Liver (tissue), 9 donors: ENCODE measurements around the gene FCN3. TPM values are rescaled to one million over a fixed set of nuclear protein-coding genes. Genes with fewer than 3 reads are reported as not detected.

Source experiments
- DNase-seq: peaks from one replicate; pipeline ENCODE4 v3.0.0-alpha.2; 2017; ENCODE audit warnings: low spot score
- H3K27ac ChIP-seq, 2 donors: one replicate each; pipeline ENCODE4 v1.7.0; 2013; ENCODE audit warnings: inconsistent platforms in 2 of 2, low read length in 2 of 2, control low read depth in 1 of 2, low read depth in 1 of 2, mild to moderate bottlenecking in 1 of 2
- H3K27me3 ChIP-seq, 4 donors: one replicate each; pipeline versions ENCODE4 v1.6.1 to v1.7.0; 2013; ENCODE audit warnings: low read length in 3 of 4, inconsistent platforms in 1 of 4, mild to moderate bottlenecking in 1 of 4, moderate library complexity in 1 of 4; ENCODE audit not compliant: control insufficient read depth in 4 of 4, insufficient read depth in 4 of 4
- H3K36me3 ChIP-seq, 4 donors: one replicate each; pipeline versions ENCODE4 v1.6.1 to v1.7.0; 2013; ENCODE audit warnings: low read length in 3 of 4, mild to moderate bottlenecking in 3 of 4, low read depth in 1 of 4, moderate library complexity in 1 of 4; ENCODE audit not compliant: control insufficient read depth in 4 of 4, insufficient read depth in 3 of 4
- H3K4me1 ChIP-seq, 4 donors: one replicate each; pipeline versions ENCODE4 v1.6.1 to v1.7.0; 2013; ENCODE audit warnings: low read length in 3 of 4, mild to moderate bottlenecking in 3 of 4, moderate library complexity in 1 of 4; ENCODE audit not compliant: control insufficient read depth in 4 of 4, insufficient read depth in 4 of 4
- H3K4me3 ChIP-seq, 3 donors: one replicate each; pipeline versions ENCODE4 v1.6.1 to v1.7.0; 2013; ENCODE audit warnings: low read length in 3 of 3, control low read depth in 1 of 3, low read depth in 1 of 3, mild to moderate bottlenecking in 1 of 3
- H3K9ac ChIP-seq, 2 donors: one replicate each; pipeline ENCODE4 v1.7.0; 2013; ENCODE audit warnings: low read length in 2 of 2, mild to moderate bottlenecking in 2 of 2, moderate library complexity in 2 of 2, control low read depth in 1 of 2, low read depth in 1 of 2
- H3K9me3 ChIP-seq, 4 donors: one replicate each; pipeline versions ENCODE4 v1.6.1 to v1.7.0; 2013; ENCODE audit warnings: low read length in 3 of 4; ENCODE audit not compliant: control insufficient read depth in 4 of 4
- EGR1 ChIP-seq, 2 donors: IDR thresholded peaks; 2 replicates each; pipeline ENCODE4 v1.6.1; 2016 to 2018; ENCODE audit warnings: antibody characterized with exemption in 2 of 2, low read depth in 2 of 2
- FOXA1 ChIP-seq: IDR thresholded peaks from 2 replicates; pipeline ENCODE4 v1.6.1; 2016; ENCODE audit warnings: antibody characterized with exemption
- FOXA2 ChIP-seq: IDR thresholded peaks from 2 replicates; pipeline ENCODE4 v1.6.1; 2016; ENCODE audit warnings: antibody characterized with exemption
- HNF4A ChIP-seq, 2 donors: conservative IDR thresholded peaks; 2 replicates each; pipeline ENCODE4 v1.6.1; 2016; ENCODE audit warnings: antibody characterized with exemption in 2 of 2, mild to moderate bottlenecking in 2 of 2
- HNF4G ChIP-seq: IDR thresholded peaks from 2 replicates; pipeline ENCODE4 v1.6.1; 2016; ENCODE audit warnings: antibody characterized with exemption
- JUND ChIP-seq, 2 donors: IDR thresholded peaks; 2 replicates each; pipeline ENCODE4 v1.6.1; 2016; ENCODE audit warnings: antibody characterized with exemption in 2 of 2
- NR2F2 ChIP-seq: IDR thresholded peaks from 2 replicates; pipeline ENCODE4 v1.6.1; 2016; ENCODE audit warnings: antibody characterized with exemption
- RAD21 ChIP-seq, 2 donors: IDR thresholded peaks; 2 replicates each; pipeline ENCODE4 v1.6.1; 2016; ENCODE audit warnings: antibody characterized with exemption in 2 of 2, mild to moderate bottlenecking in 2 of 2
- RXRA ChIP-seq, 2 donors: IDR thresholded peaks; 2 replicates each; pipeline ENCODE4 v1.6.1; 2017 to 2018; ENCODE audit warnings: antibody characterized with exemption in 2 of 2, mild to moderate bottlenecking in 1 of 2
- SP1 ChIP-seq: IDR thresholded peaks from 2 replicates; pipeline ENCODE4 v1.6.1; 2018; ENCODE audit warnings: antibody characterized with exemption, mild to moderate bottlenecking
- TAF1 ChIP-seq: conservative IDR thresholded peaks from 2 replicates; pipeline ENCODE4 v1.6.1; 2016; ENCODE audit warnings: antibody characterized with exemption, mild to moderate bottlenecking
- YY1 ChIP-seq: IDR thresholded peaks from 2 replicates; pipeline ENCODE4 v1.6.1; 2016; ENCODE audit warnings: antibody characterized with exemption, mild to moderate bottlenecking
- WGBS: extraction: QIAGEN DNeasy Blood & Tissue Kit; methylation state at CpG from one replicate; pipeline ENCODE4 v1.1.7; 2013; 5-methylcytosine and 5-hydroxymethylcytosine counted together
- polyA plus RNA-seq, 2 donors: library from polyadenylated mRNA; stranded (reverse) in 1 of 2; unstranded in 1 of 2; fragments of 200-250 nt in 1 of 2; fragments of >200 nt in 1 of 2; fragmentation: Nextera tagmentation in 1 of 2; extraction: Ambion mirVana in 1 of 2; gene quantifications; one replicate each; pipeline versions ENCODE4 v1.2.1 to v1.2.3, GENCODE V29; 2013 to 2015
- total RNA-seq, 2 donors: library from RNA; depleted of rRNA; stranded (reverse); fragments of >200 nt; gene quantifications; one replicate each; pipeline ENCODE4 v1.2.3, GENCODE V29; 2014
- TF ChIP-seq, protein P1 (sequence below): fragments of 150-350 bp; IDR thresholded peaks from 2 replicates; pipeline ENCODE4 v1.5.1; 2017; ENCODE audit warnings: improper control_type of control experiment, low read depth, low read length; ENCODE audit not compliant: missing input control
- TF ChIP-seq, protein P2 (sequence below): IDR thresholded peaks from 2 replicates; pipeline ENCODE4 v1.6.1; 2016; ENCODE audit warnings: antibody characterized with exemption
- TF ChIP-seq, protein P3 (sequence below): IDR thresholded peaks from 2 replicates; pipeline ENCODE4 v1.6.1; 2016; ENCODE audit warnings: antibody characterized with exemption, mild to moderate bottlenecking
- TF ChIP-seq, protein P4 (sequence below): IDR thresholded peaks from 2 replicates; pipeline ENCODE4 v1.6.1; 2016; ENCODE audit warnings: antibody characterized with exemption
- TF ChIP-seq, protein P5 (sequence below): IDR thresholded peaks from 2 replicates; pipeline ENCODE4 v1.6.1; 2016; ENCODE audit warnings: antibody characterized with exemption
- donor health status: healthy.
- donor health status: healthy.
- donor health status: healthy.
- donor health status: healthy.
- donor health status: healthy.

The FCN3 gene
- total and polyA plus RNA-seq, 4 donors: 87.3 to 310 (median 137) TPM

DNA sequence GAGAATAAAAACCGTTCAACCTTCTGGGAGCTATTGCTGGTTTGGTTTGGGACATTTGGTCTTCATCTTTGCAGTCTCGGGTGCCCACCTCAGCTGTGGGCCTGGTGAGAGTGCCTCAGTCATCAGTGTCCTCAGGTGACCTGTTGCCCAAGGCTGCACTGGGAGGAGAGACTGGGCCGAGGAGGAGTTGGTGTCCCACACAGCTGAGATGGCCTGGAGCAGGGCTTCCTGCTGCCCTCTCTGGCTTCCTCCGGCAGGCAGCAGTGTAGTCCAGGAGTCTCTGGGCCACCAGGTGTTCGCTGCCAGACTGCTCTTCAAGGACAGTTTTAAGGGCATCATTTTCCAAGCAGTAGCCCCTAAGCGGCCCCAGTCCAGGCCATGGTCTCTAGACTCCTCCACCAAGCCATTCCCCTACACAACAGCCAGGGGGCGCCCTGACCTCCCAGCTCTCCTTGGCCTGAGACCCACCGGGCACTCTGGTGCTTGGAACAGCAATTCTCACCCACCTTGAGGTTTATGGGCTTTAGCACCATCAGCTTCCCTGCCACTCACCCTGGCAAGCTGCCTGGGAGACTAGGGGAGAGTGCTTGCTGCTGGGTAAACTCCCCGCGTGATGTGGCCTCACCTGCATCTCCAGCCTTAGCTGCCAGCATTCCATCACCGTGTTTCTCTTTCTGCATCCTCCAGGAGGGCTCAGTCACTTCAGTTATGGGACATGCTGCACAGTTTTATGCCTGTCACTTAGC lies 41.9 kb downstream of the FCN3 start:
- WGBS: 75% methylated on average over 11 of the region's 11 CpGs
- TF ChIP-seq, protein P1, sequence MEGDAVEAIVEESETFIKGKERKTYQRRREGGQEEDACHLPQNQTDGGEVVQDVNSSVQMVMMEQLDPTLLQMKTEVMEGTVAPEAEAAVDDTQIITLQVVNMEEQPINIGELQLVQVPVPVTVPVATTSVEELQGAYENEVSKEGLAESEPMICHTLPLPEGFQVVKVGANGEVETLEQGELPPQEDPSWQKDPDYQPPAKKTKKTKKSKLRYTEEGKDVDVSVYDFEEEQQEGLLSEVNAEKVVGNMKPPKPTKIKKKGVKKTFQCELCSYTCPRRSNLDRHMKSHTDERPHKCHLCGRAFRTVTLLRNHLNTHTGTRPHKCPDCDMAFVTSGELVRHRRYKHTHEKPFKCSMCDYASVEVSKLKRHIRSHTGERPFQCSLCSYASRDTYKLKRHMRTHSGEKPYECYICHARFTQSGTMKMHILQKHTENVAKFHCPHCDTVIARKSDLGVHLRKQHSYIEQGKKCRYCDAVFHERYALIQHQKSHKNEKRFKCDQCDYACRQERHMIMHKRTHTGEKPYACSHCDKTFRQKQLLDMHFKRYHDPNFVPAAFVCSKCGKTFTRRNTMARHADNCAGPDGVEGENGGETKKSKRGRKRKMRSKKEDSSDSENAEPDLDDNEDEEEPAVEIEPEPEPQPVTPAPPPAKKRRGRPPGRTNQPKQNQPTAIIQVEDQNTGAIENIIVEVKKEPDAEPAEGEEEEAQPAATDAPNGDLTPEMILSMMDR: peak; percentile 67
- TF ChIP-seq NR2F2 (no peak), RAD21 (IDR thresholded peaks at IDR 0.05) (peak in 1 of 2 donors; percentile 72)
- no peak overlapping the region for H3K9ac ChIP-seq
- no peaks in the 10 kb centered on the region for H3K27me3 ChIP-seq
- peaks cover 0 to 2% (median 0%) of the 10 kb centered on the region in 4 donors for H3K4me1 ChIP-seq
- no peak overlapping the region for H3K27ac ChIP-seq
- DNase-seq: no peak
- peaks cover 14 to 49% (median 22%) of the 10 kb centered on the region in 4 donors for H3K36me3 ChIP-seq
- H3K9me3 ChIP-seq: no peaks in the 10 kb centered on the region
- no peak overlapping the region for H3K4me3 ChIP-seq

DNA sequence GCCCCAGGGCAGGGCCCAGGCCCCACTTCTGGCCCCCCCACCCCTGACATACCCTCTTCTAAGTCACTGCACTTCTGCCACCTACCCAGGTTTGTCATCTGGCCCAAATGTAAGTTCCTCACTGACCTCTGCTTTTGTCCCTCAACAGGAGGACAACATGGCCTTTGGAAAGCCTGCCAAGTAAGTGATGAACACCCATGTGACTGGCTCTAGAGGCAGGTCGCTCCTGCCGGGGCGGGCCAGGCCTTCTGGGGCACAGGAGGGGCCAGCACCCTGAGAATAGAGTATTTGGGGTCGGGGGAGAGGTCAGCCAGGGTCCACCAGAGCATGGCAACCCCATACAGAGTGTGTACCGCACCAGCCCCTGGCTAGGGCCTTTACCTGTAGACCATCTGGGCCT lies 42.7 kb downstream of the FCN3 start:
- 89% methylated on average over 5 of the region's 5 CpGs for WGBS
- Histone ChIP-seq H3K9me3 (no peaks in the 10 kb centered on the region), H3K36me3 (peaks cover 14 to 49% (median 22%) of the 10 kb centered on the region in 4 donors), H3K4me1 (peaks cover 0 to 2% (median 0%) of the 10 kb centered on the region in 4 donors), H3K27me3 (no peaks in the 10 kb centered on the region), H3K9ac (no peak overlapping the region), H3K27ac (no peak overlapping the region), H3K4me3 (no peak overlapping the region)
- no peak for DNase-seq
- TF ChIP-seq RAD21 (IDR thresholded peaks at IDR 0.05): no peak
- no peak for TF ChIP-seq FOXA1
- TF ChIP-seq JUND (IDR thresholded peaks at IDR 0.05): no peak
- TF ChIP-seq RXRA (IDR thresholded peaks at IDR 0.05): no peak
- TF ChIP-seq, protein P2, sequence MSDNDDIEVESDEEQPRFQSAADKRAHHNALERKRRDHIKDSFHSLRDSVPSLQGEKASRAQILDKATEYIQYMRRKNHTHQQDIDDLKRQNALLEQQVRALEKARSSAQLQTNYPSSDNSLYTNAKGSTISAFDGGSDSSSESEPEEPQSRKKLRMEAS: no peak
- no peak for TF ChIP-seq FOXA2
- TF ChIP-seq, protein P3, sequence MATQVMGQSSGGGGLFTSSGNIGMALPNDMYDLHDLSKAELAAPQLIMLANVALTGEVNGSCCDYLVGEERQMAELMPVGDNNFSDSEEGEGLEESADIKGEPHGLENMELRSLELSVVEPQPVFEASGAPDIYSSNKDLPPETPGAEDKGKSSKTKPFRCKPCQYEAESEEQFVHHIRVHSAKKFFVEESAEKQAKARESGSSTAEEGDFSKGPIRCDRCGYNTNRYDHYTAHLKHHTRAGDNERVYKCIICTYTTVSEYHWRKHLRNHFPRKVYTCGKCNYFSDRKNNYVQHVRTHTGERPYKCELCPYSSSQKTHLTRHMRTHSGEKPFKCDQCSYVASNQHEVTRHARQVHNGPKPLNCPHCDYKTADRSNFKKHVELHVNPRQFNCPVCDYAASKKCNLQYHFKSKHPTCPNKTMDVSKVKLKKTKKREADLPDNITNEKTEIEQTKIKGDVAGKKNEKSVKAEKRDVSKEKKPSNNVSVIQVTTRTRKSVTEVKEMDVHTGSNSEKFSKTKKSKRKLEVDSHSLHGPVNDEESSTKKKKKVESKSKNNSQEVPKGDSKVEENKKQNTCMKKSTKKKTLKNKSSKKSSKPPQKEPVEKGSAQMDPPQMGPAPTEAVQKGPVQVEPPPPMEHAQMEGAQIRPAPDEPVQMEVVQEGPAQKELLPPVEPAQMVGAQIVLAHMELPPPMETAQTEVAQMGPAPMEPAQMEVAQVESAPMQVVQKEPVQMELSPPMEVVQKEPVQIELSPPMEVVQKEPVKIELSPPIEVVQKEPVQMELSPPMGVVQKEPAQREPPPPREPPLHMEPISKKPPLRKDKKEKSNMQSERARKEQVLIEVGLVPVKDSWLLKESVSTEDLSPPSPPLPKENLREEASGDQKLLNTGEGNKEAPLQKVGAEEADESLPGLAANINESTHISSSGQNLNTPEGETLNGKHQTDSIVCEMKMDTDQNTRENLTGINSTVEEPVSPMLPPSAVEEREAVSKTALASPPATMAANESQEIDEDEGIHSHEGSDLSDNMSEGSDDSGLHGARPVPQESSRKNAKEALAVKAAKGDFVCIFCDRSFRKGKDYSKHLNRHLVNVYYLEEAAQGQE: no peak
- TF ChIP-seq, protein P1: no peak
- no peak for TF ChIP-seq YY1
- TF ChIP-seq, protein P4, sequence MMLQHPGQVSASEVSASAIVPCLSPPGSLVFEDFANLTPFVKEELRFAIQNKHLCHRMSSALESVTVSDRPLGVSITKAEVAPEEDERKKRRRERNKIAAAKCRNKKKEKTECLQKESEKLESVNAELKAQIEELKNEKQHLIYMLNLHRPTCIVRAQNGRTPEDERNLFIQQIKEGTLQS: no peak
- TF ChIP-seq EGR1 (IDR thresholded peaks at IDR 0.05; ENCODE audit: low read depth in 2 of 2): no peak
- TF ChIP-seq TAF1: no peak
- no peak for TF ChIP-seq SP1
- no peak for TF ChIP-seq HNF4G
- TF ChIP-seq, protein P5, sequence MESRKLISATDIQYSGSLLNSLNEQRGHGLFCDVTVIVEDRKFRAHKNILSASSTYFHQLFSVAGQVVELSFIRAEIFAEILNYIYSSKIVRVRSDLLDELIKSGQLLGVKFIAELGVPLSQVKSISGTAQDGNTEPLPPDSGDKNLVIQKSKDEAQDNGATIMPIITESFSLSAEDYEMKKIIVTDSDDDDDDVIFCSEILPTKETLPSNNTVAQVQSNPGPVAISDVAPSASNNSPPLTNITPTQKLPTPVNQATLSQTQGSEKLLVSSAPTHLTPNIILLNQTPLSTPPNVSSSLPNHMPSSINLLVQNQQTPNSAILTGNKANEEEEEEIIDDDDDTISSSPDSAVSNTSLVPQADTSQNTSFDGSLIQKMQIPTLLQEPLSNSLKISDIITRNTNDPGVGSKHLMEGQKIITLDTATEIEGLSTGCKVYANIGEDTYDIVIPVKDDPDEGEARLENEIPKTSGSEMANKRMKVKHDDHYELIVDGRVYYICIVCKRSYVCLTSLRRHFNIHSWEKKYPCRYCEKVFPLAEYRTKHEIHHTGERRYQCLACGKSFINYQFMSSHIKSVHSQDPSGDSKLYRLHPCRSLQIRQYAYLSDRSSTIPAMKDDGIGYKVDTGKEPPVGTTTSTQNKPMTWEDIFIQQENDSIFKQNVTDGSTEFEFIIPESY: no peak
- TF ChIP-seq HNF4A (conservative IDR thresholded peaks at IDR 0.05): no peak
